A549 treated with ZK216348 at 1 μM for 4 hours (cell line): ENCODE data around the gene LY6G5C. TPM values are rescaled to one million over a fixed set of nuclear protein-coding genes. Genes with fewer than 3 reads are reported as not detected.

Source experiments
- total RNA-seq: library from RNA; stranded (reverse); fragments of 200-300 nt; extraction: Qiagen RNA extraction; gene quantifications from 5 replicates; pipeline ENCODE4 v1.2.3, GENCODE V29; 2022; ENCODE audit warnings: low read depth

Gene LY6G5C, protein sequence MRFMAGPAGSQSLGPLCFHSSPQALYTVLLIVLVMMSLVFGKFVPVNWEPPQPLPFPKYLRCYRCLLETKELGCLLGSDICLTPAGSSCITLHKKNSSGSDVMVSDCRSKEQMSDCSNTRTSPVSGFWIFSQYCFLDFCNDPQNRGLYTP
- total RNA-seq = 1.1 to 1.6 TPM (median 1.5 TPM) in 5 replicates

DNA sequence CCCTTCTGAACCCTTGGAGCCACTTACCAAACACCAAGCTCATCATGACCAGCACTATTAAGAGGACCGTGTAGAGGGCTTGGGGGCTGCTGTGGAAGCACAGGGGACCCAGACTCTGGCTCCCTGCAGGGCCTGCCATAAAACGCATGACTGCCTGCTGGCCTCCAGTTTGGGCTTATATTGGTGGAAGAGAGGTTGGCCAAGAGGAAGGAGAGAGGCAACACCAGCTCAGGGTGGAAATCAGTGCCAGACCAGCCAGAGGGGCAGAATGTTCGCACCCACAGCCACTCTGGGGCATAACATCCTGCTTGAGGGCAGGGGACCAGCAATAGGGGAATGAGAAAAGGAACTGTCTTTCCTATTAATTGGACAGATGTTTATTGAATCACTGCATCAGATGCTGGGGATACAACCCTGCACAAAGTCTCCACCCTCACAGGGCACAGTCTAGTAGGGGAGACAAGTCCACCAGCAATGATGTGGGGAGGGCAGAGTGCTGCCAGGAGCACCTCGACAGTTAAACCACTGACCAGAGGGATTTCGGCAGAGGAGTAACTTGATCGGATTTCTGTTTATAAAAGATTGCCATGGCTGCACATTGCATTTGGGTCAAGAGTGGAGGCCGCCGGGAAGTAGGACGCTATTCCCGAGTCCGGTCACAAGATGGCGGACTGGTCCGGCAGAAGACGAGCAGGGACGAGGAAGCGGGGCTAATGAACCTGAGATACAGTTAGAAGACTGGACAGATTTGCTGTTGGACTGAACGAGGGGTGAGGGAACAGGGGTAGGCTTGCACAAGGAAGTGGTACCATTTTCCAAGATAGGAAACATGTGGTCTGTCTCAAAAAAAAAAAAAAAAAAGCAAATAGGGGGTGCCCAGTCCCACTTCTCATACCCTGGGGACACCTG, at the start of gene LY6G5C:
TSS of gene LY6G5C (minus strand) at position 842 of the 909 bp plus-strand sequence. CDS start at position 148, 694 bp downstream.

DNA sequence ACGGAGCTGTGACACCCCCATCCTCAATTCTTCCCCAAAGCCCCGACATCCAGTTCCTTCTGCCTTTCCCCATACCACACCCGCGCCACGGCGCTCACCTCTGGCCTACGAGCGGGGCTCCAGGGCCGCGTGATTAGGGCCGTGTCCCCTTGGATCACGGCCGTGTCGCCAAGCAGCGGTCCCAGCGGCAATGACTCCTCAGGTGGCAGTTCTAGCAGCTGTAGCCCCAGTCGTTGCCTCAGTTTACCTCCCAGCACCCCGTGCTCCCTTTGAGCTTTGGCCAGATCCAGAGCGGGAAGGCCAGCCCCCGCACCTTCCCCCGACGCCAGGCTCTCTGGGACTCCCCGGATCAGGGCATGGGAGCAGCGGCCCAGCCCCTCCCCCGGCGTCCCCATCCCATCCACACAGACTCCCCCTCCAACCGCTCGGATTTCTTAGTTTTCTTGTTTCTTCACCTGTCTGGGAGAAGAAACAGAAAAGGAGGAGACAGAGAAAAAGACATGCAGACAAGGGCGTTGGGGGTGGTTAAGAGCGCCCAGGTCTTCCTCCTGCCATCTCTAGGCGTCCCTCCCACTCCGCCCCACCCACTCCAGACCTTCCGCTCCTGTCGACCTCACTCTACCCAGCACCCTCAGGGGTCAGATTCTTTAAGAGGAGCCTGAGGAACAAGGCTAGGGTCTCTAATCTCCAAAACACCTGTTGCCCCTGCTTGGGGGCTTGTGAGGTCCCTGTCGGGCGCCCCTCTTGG, 48.1 kb upstream of the LY6G5C start, which contains the start of gene DDAH2:
TSS of gene DDAH2 (minus strand) at position 533 of the 748 bp plus-strand sequence. CDS start at position 395, 138 bp downstream.

DNA sequence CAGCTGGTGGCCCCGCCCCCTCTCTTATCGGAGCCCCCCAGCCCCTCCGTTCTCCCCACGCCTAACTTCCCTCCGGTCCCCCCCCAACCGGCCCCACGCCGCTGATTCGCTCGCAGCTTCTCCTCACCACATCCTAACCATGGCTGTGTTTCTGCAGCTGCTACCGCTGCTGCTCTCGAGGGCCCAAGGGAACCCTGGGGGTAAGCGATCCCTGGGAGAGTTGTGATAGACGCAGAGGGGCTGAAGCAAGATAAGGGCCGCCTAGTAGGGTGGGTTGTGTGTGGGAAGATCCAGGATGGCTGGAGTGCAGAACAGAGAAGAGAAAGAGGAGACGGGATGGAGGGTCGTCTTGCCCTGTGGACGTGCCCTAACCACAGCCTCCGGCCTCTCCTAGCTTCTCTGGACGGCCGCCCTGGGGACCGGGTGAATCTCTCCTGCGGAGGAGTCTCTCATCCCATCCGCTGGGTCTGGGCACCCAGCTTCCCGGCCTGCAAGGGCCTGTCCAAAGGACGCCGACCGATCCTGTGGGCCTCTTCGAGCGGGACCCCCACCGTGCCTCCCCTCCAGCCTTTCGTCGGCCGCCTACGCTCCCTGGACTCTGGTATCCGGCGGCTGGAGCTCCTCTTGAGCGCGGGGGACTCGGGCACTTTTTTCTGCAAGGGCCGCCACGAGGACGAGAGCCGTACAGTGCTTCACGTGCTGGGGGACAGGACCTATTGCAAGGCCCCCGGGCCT, 42.5 kb upstream of the LY6G5C start, which contains the start of gene MPIG6B:
TSS of gene MPIG6B (plus strand) at position 129 of the 735 bp plus-strand sequence. CDS start at position 140, 11 bp downstream.

DNA sequence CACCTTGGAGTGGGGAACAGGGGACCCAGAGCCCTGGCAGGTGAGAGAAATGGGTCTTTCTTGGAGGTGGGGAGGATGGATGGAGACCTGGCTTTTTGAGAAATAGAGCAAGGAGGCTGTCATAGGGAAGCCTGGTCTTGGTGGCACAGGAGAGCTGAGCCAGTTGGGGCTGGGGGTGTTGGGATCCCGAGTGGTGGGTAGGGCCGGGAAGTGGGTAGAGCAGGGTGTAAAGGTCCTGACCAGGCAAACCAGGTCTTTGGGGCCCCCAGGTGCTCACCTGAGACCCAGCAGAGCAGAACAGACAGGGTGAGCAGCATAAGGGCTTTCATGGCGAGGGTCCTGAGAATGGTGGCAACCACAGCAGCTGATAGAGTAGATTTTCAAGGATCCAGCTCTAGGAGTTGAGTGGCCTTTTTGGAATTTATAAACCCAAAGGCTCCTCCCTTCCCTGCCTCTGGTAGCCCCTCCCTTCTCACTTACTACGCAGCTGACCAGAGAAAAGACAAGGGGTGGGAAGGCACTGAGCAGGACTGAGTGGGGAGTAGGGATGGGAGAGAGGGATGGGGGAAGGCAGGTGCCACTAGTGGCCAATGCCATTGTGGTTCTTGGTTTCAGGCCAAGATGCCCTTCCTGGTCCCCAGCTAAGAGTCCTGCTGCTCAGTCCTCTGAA, 40.6 kb upstream of the LY6G5C start, which contains the start of gene LY6G6C:
TSS of gene LY6G6C (minus strand) at position 396 of the 670 bp plus-strand sequence. CDS start at position 329, 67 bp downstream.

DNA sequence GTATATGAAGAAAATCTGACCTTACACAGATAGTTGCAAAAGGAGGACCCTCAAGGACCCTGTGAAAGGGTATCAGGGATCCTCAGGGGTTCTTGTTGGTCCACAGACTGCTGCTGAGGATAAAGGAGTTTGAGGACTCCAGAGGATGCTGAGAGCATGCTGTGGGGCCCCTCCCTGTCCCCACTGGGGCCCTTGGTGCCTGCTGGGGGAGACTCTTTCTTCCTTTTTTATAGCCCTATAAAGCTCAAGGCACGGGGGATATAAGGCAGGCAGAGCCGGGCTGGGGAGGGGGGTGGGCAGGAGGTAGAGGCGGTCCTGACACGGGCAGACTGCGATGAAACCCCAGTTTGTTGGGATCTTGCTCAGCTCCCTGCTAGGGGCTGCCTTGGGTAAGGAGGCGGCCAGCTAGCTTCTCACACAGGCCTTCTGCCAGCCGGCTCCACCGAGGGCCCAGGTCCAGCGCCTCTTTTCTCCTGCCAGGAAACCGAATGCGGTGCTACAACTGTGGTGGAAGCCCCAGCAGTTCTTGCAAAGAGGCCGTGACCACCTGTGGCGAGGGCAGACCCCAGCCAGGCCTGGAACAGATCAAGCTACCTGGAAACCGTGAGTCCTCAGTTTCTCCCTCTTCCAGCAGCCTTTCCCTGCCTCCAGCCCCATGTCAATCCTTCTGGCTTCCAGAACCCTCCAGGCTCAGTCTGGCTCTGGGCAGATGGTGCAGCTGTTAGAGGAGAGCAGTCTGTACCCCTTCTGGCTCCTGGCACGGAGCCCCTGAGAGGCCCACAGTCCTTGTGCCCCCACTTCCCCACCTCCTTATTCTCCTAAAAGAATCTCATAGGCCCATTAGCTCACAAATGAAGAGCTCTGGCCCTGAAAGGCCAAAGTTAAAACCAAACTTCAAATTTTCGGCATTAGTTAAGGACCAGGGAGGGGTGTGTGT, 34.4 kb upstream of the LY6G5C start, which contains the start of gene LY6G6D:
TSS of gene LY6G6D (plus strand) at position 327 of the 937 bp plus-strand sequence. CDS start at position 335, 8 bp downstream.

DNA sequence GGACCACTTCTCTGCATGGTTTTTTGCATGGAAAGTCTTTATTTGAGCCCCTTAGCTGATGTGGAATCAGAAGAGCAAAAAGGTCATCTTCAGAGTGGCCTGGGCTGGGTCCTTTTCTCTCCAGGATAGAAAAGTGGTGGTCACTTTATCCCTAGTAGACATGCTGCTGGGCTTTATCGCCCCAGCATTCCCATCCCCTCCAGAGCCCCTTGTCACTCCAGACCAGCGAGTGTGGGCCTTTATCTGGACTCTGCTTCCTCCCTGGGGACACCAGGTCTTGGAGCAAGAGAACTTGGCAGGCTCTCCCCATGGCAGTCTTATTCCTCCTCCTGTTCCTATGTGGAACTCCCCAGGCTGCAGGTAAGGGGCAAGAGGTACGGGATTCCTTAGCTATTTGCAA, 25.7 kb upstream of the LY6G5C start, which contains the start of gene LY6G6F:
TSS of gene LY6G6F (plus strand) at position 268 of the 400 bp plus-strand sequence. CDS start at position 309, 41 bp downstream.

DNA sequence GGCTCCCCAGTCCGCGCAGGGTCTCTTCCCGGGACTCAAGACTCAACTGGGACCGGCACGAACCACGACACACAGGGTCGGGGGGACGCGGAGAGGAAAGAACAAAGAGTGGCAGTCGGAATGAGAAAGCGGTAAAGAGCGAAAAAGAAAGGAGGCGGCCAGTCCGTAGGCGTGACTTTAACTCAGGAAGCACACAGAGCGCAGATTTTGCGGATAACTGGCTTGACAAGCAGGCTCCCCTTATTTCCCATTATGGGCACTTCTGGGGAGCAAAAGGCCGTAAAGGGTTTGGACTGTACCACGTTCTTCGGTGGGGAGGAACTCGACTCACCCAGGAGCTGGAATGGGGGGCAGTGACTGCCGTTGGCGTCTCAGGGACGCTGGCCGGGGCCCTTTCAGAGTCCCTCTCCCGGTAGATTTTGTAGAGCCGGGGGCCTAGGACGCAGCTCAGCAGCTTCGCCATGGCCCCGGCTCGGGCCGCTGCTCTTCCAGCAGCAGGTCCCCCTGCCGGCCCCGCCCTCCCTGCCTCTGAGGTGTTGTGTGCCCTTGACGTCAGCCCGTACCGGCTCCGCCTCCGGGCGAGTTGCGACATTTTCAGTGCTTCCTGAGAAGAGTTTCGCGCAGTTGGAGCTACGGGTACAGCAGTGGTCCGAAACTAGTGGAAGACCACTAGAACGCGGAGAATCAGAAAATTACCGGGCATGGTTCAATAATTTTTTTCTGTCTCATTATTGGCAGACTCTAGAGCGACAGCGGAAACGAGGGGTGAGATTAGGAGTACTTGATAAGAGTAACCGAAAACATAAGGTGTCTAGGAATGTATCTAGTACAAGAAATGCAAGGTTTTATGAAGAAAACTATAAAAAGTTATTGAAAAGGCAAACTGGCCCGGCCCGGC, 22.2 kb upstream of the LY6G5C start, which contains the start of gene ABHD16A:
TSS of gene ABHD16A (minus strand) at position 506 of the 898 bp plus-strand sequence. CDS start at position 463, 43 bp downstream.

DNA sequence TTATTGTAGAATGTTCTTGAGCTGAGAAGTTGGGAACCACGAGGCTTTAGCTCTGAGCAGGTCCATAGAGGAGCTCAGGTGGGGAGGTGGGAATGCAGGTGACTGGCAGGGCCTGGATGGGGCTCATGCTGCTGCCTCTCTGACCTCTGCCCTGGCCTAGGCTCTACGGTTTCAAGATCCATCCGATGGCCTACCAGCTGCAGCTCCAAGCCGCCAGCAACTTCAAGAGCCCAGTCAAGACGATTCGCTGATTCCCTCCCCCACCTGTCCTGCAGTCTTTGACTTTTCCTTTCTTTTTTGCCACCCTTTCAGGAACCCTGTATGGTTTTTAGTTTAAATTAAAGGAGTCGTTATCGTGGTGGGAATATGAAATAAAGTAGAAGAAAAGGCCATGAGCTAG, 11.2 kb downstream of the LY6G5C start, which contains the start of gene LY6G5B:
TSS of gene LY6G5B (plus strand) at position 301 of the 400 bp plus-strand sequence. CDS start 975 bp downstream, outside the sequence.

DNA sequence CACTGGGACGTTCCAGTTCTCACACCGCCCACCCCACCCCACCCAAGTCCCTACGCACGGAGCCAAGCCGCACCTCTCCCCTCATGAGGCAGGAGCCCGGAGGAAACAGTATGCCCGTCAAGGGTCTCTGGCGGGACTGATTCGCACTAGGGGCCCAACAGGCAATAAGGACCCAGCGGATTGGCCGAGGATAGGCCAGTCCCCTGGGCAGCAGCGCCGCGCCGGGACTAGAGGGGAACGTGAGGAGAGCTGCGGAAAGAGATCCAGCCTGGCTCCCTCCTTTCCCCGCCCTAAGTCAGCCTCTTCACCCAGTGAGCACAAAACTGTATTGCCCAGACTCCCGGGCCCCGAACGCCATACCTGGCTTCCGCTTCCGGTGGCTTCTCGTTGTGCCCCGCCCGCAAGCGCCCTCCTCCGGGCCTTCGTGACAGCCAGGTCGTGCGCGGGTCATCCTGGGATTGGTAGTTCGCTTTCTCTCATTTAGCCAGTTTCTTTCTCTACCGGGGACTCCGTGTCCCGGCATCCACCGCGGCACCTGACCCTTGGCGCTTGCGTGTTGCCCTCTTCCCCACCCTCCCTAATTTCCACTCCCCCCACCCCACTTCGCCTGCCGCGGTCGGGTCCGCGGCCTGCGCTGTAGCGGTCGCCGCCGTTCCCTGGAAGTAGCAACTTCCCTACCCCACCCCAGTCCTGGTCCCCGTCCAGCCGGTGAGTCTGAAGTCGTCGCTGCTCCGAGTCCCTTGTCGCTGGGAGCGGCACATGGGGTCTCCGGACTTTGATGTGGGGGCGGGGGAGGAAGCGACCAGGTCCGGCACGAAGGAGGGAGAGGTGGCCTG, 15.1 kb downstream of the LY6G5C start, which contains the start of gene CSNK2B:
TSS of gene CSNK2B (plus strand) at position 580 of the 836 bp plus-strand sequence. CDS start 752 bp downstream, outside the sequence.

DNA sequence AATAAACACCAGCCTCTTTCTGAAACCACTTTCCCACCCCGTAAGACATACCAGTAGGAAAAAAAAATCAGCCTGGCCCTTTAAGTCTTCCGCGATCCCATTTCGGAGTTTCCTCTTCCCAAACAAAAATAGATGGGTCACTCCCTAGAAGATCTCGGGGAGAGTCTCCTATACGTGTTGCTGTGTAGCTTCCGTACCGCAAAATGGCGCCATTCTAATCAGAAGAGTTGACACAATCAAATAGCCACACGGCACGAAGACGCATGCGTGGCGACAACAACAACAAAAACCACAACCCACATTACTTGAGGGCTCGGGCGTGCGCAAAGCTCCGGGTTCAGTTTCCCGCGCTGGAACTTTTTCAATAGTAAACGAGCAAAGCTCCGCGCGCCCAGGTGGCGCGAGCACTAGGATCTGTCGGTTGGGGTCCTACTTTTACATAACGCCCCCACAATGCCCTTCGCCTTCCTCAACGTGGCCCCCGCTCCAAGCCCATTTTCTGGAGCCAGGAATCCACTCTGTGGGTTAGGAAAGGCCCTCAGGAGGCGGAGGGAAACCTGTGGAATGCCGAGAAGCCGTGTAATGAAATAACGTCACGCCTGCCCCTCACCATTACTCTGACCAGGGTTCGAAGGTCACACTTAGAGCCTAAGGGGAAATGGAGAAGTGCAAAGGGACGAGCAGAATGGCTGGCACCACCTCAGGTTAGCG, 15.9 kb downstream of the LY6G5C start, which contains the start of gene GPANK1:
TSS of gene GPANK1 (minus strand) at position 208 of the 711 bp plus-strand sequence. CDS start 519 bp downstream, outside the sequence.

DNA sequence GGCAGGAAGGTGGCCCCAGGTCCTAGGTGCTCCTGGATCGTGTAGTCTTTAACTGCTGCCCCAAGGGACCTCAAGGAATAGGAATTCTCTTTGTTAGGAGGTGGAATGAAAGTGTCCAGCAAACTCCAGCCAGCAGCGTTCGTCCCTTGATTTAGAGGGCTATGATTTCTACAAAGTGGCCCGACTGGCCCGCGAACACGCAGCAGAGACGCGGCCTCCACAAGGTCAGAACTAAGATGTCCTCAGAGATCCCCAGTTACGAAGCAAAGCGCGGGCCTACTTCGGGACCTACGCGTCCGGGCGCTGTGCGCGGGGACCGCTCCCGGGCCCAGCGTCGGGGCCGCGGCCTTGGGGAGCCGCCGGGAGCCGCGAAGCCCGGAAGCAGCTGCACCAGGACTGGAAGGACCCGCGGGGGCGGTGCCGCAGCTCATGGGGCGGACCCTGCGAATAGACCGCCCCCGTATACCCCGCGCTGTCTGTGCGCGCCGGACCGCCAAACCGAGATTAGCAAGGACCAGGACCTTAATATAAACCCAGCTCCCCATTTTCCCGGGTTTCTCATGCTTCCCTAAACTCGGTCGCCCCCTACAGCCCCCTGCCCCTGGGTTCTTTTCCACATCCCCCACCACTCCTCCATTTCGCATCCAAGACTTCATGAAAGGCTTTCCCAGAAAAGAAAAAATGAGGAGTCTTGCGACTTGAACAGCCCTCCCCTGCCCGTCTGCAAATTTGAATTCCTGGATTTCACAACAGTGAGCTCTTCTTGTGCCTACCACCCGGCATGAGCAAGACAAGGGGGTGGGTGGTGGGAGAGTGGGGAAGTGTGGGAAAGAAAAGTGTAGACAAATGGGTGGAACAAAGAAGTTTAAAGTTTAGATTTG, 20.2 kb downstream of the LY6G5C start, which contains the start of gene C6orf47:
TSS of gene C6orf47 (minus strand) at position 398 of the 881 bp plus-strand sequence. CDS start 831 bp downstream, outside the sequence.

DNA sequence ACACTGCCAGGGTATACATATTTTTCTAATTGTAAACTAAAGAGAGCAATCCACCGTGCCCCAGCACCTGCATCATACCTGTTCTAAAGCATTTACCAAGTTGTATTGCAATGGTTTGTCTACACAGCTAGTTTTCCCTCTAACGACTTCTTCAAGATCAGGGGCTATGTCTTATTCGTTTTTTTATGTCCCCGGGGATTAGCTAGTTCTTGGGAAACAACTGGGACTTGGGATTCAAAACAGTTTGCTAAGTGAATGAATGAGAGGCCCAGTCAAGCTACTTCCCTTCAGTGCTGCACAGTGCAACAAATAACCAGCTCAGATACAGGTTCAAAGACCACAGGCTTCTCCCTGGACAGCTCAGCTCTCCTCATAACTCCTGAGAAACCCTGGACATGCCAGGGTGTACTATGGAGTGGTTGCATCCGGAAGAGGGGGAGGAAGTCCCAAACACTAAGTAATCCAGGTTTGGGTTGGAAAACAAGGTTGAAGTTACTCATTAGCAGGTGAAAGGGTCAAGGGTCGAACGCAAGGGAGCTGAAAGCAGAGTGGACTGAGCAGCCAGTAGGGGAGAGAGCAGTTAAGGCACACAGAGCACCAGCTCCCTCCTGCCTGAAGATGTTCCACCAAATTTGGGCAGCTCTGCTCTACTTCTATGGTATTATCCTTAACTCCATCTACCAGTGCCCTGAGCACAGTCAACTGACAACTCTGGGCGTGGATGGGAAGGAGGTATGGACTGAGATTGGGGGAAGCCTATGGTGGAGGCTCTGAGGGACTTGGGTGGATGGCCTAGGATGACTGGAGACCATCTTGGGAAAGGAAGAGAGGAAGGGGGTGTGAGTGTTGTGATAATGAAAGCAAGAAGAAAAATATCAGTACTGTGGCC, 25.3 kb downstream of the LY6G5C start, which contains the start of gene APOM:
TSS of gene APOM (plus strand) at position 546 of the 889 bp plus-strand sequence. CDS start at position 619, 73 bp downstream.

